B cell (primary cell): ENCODE data around the gene EEFSEC.

Experiments
- EZH2 ChIP-seq: IDR thresholded peaks from 2 replicates; pipeline ENCODE4 v1.6.1; 2012; ENCODE audit warnings: borderline replicate concordance, low read depth, mild to moderate bottlenecking, moderate library complexity, low read length; ENCODE audit not compliant: insufficient read depth, poor library complexity, severe bottlenecking
- TF ChIP-seq, protein P1 (sequence below): fragments of 200-600 bp; IDR thresholded peaks from one replicate; pipeline ENCODE4 v1.8.0; 2022; ENCODE audit warnings: antibody characterized with exemption, mild to moderate bottlenecking

DNA sequence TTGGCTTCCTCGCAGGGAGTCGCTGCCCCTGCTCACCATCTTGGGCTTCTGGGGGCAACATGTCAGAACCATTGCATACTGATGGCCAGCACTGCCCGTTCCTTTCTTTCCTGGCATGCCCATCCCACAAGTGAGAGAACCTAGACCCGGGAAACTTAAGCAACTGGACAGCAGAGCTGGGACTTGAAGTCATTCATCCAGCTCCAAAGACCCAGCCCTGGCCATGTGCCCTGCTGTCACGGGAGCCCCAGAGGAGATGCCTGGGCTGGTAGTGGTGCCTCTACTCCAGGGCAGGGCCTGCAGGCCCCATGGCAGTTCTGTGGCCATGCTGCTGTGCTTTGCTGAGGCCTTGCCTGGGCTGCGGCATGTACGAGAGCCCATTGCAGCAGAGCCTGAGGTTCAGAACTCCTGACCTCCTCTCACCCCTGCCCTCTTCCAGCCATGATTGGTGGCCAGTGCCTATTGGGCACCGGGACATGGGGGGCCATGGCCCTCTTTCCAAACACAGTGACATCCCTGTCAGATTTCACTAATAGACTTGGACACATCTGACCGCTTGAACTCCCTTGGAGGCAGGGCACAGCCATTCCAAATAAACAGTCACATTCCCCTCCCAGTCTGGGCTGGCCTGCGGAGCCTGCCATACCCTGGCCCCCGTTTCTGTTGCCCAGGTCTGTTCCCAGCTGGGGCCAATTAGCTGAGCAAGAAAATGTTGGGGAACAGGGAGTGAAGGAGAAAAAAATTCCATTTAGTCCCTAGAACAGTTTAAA, 115.9 kb downstream of the EEFSEC start:
- TF ChIP-seq, protein P1, sequence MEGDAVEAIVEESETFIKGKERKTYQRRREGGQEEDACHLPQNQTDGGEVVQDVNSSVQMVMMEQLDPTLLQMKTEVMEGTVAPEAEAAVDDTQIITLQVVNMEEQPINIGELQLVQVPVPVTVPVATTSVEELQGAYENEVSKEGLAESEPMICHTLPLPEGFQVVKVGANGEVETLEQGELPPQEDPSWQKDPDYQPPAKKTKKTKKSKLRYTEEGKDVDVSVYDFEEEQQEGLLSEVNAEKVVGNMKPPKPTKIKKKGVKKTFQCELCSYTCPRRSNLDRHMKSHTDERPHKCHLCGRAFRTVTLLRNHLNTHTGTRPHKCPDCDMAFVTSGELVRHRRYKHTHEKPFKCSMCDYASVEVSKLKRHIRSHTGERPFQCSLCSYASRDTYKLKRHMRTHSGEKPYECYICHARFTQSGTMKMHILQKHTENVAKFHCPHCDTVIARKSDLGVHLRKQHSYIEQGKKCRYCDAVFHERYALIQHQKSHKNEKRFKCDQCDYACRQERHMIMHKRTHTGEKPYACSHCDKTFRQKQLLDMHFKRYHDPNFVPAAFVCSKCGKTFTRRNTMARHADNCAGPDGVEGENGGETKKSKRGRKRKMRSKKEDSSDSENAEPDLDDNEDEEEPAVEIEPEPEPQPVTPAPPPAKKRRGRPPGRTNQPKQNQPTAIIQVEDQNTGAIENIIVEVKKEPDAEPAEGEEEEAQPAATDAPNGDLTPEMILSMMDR: no peak
- no peak for TF ChIP-seq EZH2
